ENCODE results near the gene CRTC1.
"Not testable (repeated sequence)": the region's sequence is repeated elsewhere in the genome, so short reads cannot be mapped to it uniquely, and the experiment has no call there.

Gene CRTC1

DNA sequence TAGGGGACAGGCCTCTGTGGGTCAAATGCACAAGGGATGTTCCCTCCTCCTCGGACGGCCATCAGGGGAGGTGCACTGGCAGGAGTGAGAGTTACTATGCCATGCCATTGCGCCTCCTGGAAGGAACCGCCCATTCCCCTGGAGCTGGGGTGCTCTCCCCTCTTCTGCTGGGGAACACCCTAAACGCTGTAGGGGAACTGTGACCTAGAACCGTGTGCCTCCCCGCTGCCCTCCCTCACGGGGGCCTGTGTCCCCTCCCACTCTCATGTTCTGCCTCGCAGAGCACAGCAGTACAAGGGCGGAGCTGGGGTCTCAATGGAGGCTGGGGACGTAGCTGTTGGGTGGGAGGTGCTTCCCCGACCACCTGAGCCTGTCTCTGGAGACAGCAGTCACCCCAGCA lies 17.2 kb upstream of the CRTC1 start:
- Histone ChIP-seq H3K27ac (peak overlapping the region in 1 of 21 experiments; percentile 2), H3K4me3 (no peak overlapping the region)

DNA sequence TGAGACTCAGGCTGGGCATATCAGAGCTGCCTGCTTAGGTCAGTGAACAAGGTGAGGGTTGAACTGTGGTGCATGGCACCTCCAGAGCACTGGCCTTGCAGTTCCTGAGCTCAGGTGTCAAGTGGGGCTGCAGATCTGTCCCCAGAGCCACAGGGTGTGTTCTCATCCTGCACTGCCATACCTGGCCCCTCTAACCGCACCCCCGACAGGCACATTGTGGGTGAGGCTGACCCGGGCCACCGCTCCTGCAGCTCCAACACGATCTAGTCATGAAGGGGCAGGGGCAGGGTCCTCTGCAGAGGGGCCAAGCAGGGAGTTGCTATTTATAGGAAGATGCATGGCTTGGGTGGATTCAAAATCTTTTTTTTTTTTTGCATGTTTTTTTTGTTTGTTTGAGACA lies 16.7 kb upstream of the CRTC1 start:
- no peak overlapping the region for H3K27ac ChIP-seq

DNA sequence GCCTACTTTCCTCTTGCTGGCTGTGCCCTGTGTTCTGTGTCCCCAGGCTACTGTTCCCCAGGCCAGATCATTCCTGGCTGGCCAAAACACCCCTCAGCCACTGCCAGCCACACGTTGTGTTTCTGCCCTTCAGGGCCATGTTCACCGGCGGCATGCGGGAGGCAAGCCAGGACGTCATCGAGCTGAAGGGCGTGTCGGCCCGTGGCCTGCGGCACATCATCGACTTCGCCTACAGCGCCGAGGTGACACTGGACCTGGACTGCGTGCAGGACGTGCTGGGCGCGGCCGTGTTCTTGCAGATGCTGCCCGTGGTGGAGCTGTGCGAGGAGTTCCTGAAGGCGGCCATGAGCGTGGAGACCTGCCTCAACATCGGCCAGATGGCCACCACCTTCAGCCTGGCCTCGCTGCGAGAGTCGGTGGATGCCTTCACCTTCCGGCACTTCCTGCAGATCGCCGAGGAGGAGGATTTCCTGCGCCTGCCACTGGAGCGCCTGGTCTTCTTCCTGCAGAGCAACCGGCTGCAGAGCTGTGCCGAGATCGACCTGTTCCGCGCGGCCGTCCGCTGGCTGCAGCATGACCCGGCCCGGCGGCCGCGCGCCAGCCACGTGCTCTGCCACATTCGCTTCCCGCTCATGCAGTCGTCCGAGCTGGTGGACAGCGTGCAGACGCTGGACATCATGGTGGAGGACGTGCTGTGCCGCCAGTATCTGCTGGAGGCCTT lies 15.8 kb upstream of the CRTC1 start:
- Histone ChIP-seq H3K27ac (no peak overlapping the region), H3K4me3 (no peak overlapping the region)

More for the DNA sequence above, 16.7 kb upstream of the CRTC1 start:
- no peak overlapping the region for H3K4me3 ChIP-seq

DNA sequence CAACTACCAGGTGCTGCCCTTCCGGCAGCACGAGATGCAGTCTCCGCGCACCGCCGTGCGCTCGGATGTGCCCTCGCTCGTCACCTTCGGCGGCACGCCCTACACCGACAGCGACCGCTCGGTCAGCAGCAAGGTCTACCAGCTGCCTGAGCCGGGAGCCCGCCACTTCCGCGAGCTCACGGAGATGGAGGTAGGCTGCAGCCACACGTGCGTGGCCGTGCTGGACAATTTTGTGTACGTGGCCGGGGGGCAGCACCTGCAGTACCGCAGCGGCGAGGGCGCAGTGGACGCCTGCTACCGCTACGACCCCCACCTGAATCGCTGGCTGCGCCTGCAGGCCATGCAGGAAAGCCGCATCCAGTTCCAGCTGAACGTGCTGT lies 15.2 kb upstream of the CRTC1 start:
- Histone ChIP-seq H3K27ac (no peak overlapping the region), H3K4me3 (no peak overlapping the region)

DNA sequence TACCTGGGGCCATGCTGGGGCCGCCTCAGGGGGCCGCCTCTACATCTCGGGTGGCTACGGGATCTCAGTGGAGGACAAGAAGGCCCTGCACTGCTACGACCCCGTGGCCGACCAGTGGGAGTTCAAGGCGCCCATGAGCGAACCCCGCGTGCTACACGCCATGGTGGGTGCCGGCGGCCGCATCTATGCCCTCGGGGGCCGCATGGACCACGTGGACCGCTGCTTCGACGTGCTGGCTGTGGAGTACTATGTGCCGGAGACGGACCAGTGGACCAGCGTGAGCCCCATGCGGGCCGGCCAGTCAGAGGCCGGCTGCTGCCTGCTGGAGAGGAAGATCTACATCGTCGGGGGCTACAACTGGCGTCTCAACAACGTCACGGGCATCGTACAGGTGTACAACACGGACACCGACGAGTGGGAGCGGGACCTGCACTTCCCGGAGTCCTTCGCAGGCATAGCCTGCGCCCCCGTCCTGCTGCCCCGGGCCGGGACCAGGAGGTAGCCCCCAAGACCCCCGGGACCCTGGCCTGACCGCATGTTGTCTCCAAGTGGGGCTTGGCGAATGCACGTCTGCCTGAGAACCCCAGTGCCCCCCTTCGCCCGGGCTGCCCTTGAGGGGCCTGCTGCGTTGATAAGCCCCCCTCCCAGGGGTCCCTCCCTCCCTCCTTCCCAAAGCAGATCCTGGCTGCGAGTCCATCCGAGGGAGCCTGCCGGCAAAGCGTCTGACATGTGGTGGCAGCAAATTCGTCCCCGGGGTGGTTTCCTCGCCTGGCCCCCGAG lies 14.5 kb upstream of the CRTC1 start:
- H3K27ac ChIP-seq = no peak overlapping the region
- no peak overlapping the region for H3K4me3 ChIP-seq

DNA sequence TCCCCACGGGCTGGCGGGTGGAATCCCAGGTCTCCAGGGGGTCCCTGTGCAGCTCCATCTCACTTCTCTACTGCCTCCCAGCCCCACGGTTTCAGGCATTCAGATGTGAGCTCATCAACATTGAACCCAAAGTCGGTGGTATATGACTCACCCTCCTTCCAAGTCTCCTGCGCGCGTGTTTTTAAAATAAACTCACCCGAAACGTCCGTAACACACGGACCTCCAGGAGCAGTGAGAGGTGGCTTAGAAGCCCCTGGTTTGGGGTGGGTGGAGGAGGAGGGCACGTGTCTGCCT lies 14.0 kb upstream of the CRTC1 start:
- no peak overlapping the region for H3K4me3 ChIP-seq
- H3K27ac ChIP-seq = no peak overlapping the region

DNA sequence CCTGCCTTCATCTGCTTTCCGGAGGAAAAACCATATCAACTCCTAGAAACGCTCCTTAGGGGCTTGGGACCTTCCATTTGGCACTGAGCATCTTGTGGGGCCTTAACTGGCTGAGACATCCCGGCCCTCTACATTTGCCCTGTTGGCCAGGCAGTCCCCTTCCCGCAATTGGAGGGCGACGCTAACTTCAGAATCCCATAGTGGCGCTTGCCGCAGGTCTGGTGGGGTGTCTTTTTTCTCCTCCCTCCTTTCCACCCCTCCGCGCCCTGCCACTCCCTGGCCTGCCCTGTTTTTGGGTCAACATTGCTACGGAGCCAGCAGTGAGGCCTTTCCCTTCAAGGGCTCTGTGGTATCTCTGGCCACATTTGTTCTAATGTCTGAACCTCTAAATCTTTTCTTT lies 13.6 kb upstream of the CRTC1 start:
- Histone ChIP-seq H3K27ac (no peak overlapping the region), H3K4me3 (no peak overlapping the region)

DNA sequence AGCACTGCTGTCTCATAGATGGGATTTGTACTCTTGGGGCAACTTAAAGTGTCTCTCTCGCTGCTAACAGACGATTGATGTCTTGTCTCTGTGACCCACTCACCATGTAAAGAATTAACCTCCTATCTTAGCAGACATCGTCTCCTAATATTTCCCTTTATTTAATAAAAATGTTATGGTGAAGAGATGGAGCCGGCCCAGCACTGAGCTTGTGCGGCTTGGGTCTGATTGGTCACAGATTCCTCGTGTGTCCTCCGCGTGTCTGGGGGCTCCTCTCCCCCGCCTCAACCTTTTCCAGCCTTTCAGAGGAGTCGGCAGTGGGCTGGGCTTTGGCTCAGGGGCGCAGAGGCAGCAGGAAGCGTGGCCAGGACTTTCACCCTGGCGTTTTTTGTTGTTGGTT lies 13.2 kb upstream of the CRTC1 start:
- no peak overlapping the region for H3K4me3 ChIP-seq
- H3K27ac ChIP-seq = no peak overlapping the region

DNA sequence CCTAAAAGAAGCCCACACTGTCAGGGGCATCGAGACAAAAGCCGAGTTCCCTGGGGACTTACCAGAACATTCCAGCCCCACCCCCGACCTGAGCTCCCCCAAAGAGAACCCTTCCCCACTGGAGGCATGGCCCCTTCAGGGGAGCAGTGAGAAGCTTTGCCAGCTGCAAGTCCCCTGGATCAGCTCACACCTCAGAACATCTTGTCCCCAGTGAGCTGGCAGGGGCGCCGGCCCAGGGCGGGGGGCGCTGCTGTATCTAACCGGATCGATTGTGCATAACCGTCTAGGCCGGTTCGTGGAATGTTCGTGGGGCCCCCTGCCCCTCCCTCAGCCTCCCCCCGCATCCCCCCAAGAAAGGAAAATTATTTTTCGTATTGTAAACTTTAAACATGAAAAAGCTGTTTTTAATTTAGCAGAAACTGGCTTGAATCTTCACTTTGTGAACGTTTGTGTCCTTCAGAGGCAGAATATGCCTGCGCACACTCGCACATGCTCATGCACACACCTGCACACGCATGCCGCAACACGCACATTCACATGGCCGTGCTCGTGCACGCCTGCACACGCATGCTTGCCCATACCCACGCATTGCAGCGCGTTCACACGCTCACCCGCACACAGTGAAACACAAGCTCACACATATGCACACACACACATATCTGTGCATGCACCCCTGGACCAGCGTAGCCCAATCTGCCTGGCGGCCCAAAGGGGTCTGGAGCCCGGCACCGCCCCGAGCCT lies 12.0 kb upstream of the CRTC1 start:
- Histone ChIP-seq H3K27ac (no peak overlapping the region), H3K4me3 (no peak overlapping the region)

DNA sequence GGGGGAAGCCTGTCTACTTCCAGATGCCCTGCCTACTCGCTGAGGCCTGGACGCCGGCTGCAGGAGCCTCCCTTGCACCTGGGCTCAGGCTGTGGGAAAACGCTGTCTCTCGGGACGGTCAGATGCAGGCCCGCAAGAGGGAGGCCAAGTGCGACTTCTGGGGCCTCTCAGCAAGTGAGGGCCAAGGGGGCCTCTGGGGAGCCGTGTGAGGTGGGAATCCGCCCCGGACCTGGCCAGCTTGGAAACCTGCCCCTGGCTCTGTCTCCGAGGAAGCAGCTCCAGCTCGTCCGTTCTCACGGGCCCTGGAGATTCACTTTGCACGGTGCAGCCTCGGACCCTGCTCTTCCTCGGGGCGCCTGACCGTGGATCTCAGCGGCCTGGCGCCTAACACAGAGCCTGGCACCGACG lies 11.4 kb upstream of the CRTC1 start:
- no peak overlapping the region for H3K4me3 ChIP-seq
- H3K27ac ChIP-seq = no peak overlapping the region

DNA sequence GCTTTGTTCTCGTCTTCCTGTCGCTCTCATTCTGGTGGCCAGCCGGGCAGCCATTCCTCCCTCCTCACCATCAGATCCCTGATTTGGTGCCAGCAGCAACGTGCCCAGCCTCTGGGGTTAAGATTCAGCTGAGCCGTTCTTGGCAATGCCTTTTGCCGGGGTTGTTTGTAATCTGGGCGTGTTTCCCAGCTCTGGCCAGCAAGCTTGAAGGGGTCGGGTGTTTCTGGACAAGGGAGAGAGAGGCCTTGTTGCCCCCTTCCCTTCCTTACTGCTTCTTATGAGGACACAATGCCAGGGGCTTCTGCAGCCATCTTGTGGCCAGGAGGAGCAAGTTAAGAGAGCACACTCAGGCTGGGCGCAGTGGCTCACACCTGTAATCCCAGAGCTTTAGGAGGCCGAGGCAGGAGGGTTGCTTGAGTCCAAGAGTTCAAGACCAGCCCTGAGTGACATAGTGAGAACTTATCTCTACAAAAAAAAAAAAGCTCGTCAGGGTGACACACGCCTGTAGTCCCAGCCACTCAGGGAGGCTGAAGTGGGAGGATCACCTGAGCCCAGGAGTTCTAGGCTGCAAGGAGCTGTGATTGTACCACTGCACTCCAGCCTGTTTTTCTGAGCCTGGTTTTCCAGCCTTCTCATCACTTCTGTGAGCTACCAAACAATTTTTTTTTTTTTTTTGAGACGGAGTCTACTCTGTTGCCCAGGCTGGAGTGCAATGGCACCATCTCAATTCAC lies 10.7 kb upstream of the CRTC1 start:
- H3K4me3 ChIP-seq = no peak overlapping the region
- H3K27ac ChIP-seq = no peak overlapping the region

DNA sequence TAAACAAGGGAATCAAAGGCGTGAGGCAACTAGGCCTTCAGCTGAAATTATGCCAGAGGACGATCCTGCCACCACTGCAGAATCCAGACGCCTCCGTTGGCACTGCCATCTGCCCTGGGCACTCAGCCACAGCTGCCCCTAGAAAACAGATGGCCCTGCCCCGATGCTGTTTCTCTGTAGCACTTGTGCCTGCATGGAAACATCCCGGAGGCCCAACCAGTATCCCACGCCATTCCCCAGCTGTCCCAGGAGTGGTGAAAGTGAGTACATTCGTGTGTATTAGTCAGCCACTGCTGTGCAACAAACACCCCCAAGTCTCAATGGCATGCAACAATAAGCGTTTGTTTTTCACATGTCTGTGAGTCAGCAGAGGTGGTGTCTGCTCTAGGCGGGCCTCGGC lies 8.9 kb upstream of the CRTC1 start:
- Histone ChIP-seq H3K27ac (no peak overlapping the region), H3K4me3 (no peak overlapping the region)

DNA sequence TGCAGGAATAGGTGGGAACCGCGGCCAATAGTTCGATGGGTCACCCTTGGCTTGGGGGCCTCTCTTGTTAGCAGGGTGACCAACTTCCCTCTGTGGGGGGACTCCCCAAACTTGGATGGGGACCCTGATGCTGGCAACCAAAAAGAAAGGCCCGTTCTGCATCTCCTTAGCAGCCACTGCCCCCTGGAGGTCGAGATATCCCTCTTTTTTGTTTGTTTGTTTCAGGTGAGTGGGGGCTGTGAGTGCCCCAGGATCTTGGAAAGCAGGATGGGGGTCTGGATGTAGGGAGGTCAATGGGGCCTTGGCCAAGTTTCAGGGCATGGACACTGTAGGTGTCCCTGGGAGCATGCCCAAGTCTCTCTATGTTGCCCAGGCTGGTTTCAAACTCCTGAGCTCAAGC lies 7.7 kb upstream of the CRTC1 start:
- H3K27ac ChIP-seq = no peak overlapping the region

DNA sequence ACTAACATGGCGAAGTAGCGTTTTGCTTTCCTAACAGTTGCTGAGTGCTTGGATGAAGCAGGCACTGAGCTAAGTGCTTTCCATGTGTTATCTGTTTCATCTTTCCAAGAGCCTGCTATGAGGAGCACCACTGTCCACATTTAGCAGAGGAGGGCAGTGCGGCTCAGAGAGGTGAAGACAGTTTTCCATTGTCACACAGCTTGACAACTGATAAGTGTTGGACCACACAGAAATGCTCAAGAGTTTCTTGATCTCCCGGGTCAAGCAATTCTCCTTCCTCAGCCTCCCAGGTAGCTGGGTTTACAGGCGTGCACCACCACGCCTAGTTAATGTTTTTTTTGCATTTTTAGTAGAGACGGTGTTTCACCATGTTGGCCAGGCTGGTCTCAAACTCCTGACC lies 6.8 kb upstream of the CRTC1 start:
- no peak overlapping the region for H3K4me3 ChIP-seq
- H3K27ac ChIP-seq = no peak overlapping the region

More for the DNA sequence above, 7.7 kb upstream of the CRTC1 start:
- no peak overlapping the region for H3K4me3 ChIP-seq

DNA sequence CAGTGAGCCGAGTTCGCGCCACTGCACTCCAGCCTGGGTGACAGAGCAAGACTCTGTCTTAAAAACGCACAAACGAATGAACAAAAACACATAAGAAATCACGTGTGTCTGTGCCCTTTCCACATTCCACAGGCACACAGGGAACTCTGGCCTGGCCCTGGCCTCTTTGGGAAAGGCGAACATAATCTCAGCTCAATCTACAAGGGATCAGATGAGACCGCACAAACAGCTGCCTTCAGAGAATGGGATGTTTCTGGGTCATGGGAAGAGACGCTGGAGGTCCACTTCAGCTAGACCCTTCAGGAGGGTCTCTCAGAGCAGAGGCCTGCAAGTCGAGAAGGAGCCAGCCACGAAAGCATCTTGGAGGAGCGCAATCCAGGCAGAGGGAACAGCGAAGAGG lies 6.3 kb upstream of the CRTC1 start:
- no peak overlapping the region for H3K27ac ChIP-seq
- no peak overlapping the region for H3K4me3 ChIP-seq

DNA sequence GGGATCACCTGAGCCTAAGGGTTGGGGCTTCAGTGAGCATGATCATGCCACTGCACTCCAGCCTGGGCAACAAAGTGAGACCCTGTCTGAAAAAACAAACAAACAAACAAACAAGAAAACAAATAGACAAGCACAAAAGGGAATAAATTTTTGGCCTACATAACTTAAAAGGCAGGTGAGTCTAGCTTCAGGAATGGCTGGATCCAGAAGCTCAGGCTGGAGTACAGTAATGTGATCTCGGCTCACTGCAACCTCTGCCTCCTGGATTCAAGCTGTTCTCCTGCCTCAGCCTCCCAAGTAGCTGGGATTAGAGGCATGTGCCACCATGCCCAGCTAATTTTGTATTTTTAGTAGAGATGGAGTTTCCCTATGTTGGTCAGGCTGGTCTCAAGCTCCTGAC lies 3.3 kb upstream of the CRTC1 start:
- H3K4me3 ChIP-seq, H3K27ac ChIP-seq: not testable (repeated sequence)

DNA sequence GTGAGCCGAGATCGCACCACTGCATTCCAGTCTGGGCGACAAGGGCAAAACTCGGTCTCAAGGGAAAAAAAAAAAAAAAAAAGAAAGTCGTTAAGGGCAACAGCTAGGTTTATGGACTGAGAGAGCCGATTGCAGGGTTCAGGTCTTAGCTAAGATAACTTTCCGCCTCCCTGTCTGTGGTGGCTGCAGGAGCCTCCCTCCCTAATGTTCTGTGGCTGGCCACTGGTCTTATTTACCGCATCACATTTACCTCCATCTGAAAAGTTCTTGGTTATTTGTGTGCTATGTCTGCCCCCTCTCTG lies 722 bp upstream of the CRTC1 start:
- Histone ChIP-seq H3K4me3 (peak overlapping the region; percentile 43 to 55 (median 46)), H3K27ac (peak overlapping the region in 16 of 21 experiments; percentile 50 to 94 (median 84))

DNA sequence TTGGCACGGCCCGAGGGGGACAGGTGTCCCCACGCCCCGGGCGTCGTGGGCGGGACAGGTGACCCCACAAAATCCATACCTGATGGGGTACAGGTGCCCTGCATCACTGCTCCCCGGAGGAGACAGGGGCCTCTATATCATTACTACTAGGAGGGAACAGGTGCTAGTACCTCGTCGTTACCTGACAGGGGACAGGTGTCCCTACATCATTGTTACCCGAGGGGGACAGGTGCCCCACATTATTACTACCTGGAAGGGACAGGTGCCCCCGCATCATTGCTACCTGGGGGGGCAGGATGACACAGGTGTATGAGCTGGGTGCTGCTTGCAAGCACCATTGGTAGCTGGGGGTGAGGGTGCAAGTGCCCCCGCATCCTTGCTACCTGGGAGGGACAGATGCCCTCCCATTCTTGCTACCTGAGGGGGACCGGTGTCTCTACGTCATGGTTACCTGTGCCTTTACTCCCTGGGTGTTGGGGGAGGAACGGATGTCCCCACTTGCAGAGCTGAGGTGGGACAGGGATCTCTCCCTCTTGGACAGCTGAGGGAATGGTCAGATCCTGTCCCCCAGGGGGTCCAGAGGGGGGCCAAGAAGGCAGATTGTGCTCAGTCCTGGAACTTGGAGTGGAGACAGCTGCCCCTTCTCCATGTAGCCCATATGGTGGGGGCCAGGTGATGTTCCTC lies 620 bp downstream of the CRTC1 start:
- H3K27ac ChIP-seq = peak overlapping the region in 12 of 21 experiments; percentile 9 to 90 (median 84)
- H3K4me3 ChIP-seq = peak overlapping the region; percentile 39 to 55 (median 46)

DNA sequence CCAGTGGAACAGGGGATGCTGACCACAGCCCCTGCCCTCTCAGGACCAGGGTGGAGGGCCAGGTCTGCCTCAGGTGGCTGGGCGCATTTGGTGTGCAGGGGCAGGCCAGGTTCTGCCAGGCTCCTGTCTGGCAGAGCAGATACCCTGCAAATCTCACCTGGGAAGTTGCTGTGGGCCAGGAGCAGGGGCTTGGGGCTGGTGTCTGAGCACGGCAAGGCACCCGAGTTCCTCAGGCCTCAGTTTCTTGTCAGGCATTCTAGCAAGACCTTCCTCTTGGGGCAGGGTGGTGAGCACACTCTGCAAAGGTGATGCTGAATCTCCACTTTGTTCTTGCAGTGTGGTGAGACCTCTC lies 1.1 kb downstream of the CRTC1 start:
- peak overlapping the region in 3 of 21 experiments; percentile 9 to 83 (median 81) for H3K27ac ChIP-seq
- peak overlapping the region in 1 of 7 experiments; percentile 47 for H3K4me3 ChIP-seq

DNA sequence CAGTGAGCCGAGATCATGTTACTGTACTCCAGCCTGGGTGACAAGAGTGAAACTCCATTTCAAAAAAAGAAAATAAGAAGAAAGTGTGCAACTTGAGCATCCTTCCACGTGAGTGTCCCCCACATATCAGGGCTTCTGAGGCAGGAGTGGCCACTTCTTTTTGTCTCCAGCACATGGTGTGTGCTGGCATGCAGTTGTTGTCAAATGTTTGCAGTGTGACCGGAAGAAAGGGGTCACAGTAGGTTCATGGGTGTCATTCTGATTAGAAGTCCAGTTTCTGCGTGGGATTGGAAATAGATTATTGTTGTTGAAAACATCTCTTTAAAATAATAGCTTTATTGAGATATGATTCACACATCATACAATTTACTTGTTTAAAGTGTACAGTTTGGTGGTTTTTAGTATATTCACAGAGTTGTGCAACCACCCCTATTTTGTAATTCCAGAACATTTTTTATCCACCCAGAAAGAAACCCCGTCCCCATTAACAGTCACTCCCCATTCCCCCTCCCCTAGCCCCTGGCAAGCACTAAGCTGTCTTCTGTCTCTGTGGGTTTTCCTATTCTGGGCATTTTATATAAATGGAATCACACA lies 2.2 kb downstream of the CRTC1 start:
- no peak overlapping the region for H3K4me3 ChIP-seq
- H3K27ac ChIP-seq = no peak overlapping the region

All from skin epidermis (tissue), 12 donors.